Measurements from ENCODE around the gene METAP1.

DNA sequence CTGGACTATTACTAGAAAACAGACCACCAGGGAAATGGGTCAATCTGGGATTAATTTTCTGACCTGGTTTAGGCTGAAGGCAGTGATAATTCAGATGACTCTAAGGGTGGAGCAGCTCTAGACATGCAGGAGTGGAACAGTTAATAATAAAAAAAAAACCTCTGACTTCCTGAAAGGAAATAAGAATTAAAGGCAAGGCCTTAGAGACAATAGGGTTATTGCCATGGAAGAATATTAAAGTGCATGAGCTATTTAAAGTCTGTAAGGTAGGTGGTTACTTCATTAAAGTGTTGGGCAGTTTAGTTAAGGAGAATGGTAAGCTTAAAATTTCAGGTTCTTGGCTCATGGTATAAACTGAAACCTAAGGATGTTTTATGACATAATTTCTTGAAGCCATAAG, 107.6 kb downstream of the METAP1 start:
- TF ChIP-seq, protein P1, sequence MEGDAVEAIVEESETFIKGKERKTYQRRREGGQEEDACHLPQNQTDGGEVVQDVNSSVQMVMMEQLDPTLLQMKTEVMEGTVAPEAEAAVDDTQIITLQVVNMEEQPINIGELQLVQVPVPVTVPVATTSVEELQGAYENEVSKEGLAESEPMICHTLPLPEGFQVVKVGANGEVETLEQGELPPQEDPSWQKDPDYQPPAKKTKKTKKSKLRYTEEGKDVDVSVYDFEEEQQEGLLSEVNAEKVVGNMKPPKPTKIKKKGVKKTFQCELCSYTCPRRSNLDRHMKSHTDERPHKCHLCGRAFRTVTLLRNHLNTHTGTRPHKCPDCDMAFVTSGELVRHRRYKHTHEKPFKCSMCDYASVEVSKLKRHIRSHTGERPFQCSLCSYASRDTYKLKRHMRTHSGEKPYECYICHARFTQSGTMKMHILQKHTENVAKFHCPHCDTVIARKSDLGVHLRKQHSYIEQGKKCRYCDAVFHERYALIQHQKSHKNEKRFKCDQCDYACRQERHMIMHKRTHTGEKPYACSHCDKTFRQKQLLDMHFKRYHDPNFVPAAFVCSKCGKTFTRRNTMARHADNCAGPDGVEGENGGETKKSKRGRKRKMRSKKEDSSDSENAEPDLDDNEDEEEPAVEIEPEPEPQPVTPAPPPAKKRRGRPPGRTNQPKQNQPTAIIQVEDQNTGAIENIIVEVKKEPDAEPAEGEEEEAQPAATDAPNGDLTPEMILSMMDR (conservative IDR thresholded peaks at IDR 0.05 in 1 of 2, IDR thresholded peaks at IDR 0.05 in 1 of 2; ENCODE audit: low read depth in 1 of 2, low read length in 2 of 2) = no peak
- TF ChIP-seq EZH2 (IDR thresholded peaks at IDR 0.05; ENCODE audit: low read length, missing control alignments) = no peak
